Inflammatory macrophage treated with lipopolysaccharide for 4 hours (primary cell): ENCODE data around the gene SLC22A23.

Experiments used
- DNase-seq: peaks from one replicate; pipeline ENCODE4 v3.0.0-alpha.2; 2020

The SLC22A23 gene

DNA sequence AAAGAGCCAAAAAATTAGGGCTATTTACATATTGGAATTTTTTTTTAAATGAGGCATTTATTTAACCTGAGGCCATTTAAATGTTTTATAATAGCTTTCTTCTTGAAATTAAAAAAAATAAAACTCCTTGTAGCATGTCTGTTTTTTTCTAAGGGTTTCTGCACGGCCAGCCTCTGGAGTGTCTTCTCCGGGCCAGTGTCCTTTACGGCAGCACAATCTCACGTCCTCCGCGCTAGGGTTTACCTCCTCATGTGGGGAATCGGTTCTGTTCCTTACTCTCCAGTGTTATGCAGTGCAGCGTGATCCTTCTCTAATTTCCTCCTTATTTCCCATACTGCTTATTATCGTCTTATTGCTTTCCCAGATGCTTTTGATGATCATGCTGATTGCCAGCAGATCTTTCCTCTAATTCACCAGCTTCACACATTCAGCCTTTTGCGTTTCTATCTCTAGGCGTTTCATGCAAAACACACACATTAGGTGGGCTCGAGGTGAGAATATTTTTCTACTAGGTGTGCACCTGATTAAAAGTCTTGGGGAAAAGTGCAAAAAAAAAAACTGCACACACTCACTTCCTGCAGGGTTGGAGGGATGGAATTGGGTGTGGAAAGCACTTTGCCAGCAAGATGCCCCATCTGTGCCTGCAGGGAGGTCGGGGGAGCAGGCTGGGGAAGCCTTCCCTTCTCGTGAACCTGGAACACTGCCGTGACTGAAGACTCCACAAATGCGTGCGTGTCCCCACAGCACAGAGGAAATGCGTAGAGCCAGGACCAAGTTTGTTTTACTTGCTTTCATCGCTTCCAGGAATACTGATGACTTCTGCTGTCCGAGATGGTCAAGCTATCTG lies 142.0 kb downstream of the SLC22A23 start:
- no peak for DNase-seq

DNA sequence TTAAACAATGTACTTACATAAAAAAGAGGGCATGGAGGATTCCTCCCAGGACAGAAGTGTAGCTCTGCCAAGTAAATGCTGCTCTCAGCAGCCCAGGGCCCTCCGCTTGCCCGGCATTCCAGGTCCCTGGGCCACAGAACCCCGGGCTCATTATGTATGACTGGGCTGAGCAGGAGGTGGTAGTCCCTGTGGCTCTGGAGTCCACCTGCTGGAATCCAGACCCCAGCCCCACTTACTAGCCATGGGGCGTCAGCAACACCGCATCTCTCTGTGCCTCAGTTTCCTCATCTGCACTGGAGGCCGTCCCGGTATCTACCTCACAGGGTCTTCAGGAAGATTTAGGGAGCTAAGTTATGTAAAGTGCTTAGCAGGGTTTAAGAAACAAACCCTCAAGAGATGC lies 142.7 kb downstream of the SLC22A23 start:
- DNase-seq, result no peak

DNA sequence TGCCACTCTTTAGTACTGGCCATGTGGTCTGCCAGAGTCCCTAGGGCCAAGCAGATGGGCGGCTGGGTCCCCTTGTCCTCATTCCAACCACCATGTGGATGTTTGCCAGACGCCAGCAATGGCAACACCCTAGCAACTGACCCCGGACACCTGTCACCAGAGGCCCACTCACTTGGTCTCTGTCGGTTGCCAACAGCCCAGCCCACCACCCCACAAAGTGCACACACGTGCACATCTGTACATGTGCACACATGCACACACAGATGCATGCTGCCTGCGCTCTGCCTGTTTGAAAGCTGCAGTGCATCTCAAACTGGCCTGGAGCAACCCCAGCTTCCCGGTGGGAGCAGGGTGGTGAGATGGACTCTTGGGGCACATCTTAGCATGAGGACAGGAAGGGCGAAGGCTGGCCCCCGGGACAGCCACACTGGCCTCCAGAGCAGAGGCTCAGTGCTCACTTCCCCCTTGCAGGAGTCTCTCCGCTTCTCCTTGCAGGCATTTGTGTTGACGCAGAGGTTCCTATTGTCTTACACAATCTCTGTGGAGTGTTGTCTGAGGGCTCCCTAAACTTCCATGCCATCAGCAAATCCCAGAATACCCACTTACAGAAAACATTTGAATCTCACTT lies 144.1 kb downstream of the SLC22A23 start:
- DNase-seq, result peak; percentile 15

DNA sequence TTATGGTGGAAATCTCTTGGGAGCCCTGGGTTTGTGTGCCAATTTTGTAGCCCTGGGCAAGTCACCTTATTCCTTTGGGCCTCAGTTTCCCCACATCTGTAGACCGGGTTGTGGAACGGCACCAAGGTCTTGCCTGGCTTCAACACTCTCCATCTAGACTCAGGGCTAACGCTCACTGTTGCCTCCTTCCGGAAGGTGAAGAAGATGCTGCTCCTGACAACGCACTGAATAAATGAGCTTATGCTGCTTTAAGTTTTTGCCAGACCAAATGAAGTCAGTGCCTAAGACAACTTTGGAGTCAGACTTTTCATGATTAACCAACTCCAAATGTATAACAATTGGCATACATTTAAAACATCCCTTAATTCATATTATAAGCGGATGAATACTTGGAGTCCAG lies 145.0 kb downstream of the SLC22A23 start:
- no peak for DNase-seq

DNA sequence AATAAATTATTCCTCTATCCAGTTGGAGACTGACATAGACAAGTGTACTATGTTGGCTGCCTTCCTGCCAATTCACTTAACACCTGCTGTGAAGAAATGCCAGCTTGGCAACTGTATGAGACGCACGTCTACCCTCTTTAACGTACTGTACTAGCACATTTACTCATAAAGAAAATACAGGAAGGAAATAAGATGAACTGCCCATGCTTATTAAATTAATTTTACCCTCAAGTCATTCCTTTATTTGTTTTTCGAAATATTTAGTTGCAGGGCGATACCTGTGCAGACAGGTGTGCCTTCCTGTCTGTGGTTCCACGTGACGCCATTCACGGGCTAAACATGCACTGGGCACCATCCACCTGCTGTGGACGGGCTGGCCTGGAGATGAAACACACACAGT lies 146.1 kb downstream of the SLC22A23 start:
- DNase-seq, result no peak

DNA sequence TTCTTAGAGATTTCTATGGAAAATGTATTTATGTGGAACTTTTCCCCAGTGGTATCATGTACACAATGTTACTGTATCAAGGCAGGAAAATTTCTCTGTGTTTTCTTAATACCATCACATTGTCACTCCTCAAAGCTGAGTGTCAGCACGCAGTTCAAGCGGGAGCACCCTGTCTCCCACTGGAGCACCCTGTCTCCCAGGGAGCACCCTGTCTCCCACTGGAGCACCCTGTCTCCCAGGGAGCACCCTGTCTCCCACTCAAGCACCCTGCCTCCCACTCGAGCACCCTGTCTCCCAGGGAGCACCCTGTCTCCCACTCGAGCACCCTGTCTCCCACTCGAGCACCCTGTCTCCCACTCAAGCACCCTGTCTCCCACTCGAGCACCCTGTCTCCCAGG lies 146.8 kb downstream of the SLC22A23 start:
- no peak for DNase-seq

DNA sequence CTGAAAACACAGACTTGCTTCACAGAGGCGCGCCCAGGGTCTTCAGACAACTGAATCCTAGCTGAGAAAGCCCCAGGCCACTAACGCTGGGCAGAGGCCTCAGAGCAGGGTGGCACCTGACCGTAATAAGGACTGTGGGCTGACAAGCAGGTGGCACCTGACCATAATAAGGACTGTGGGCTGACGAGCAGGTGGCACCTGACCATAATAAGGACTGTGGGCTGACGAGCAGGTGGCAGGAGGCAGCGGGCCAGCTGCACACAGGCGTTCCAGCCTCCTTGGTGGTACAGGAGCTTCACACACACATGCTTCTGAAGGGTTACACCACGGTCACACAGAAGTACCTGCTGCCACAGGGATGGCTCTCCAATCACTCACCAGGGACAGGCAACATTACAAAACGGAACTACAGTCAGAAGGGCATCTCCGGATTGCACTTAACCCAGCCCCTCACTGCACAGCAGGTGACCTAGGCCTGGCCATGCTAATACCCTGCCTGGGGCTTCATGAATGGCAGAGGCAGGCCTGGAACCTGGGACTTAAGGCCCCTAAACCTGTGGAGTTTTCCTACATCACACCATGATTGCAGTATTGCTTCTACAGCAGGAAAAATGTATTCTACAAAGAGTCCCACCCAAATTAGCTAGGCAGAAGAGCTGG lies 147.3 kb downstream of the SLC22A23 start:
- DNase-seq, result no peak

DNA sequence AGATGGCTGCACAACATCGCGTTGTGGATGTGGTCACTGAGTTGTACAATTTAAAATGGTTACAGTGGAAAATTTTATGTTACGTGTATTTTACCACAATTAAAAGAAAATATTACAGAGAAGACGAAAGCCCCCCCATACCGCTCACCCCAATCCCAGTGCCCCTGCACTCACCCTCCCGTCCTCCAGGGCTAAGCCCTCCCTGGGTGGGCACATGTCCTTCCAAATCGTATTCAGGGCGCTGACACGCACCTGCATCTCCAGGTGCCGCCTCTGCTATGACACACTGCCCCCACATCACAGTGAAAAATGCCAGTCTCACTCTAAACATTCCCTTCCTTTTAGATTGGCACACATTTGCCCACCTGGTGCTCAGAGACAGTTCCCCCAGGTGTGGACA lies 148.7 kb downstream of the SLC22A23 start:
- DNase-seq, result no peak

GRCh38 chr6:3307436-3307835 lies 149.4 kb downstream of the SLC22A23 start:
- DNase-seq, result no peak

- DNase-seq, result no peak
Measured at GRCh38 chr6:3306848-3307247, 150.0 kb downstream of the SLC22A23 start.

DNA sequence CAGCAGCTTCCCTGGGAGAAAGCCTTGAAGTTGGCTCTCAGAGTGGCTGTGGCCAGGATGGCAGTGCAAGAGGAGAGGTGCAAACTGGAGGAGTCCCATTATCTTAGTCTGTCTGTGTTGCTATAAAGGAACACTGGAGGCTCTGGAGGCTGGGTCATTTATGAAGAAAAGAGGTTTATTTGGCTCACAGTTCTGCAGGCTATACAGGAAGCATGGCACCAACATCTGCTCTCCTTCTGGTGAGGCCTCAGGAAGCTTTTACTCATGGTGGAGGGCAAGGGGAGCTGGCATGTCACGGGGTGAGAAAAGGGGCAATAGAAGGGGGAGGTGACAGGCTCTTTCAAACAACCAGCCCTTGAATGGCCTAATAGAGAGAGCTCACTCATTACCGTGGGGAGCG lies 151.0 kb downstream of the SLC22A23 start:
- no peak for DNase-seq

DNA sequence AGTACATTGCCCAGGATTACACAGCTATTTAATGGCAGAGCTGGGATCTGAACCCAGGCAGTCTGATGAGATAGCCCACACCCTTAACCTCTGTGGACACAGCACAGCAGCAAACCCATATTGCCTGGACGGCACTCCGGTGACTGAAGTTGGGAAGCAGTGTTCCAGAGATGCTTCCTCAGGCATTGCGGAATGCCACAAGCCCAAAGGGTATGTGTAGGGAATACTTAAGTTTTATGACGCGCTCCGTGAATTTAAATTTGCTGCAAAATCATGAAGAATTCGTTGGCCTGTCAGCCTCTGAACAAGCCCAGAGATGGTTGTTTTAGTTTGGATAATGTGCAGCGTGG lies 151.7 kb downstream of the SLC22A23 start:
- DNase-seq, result no peak

DNA sequence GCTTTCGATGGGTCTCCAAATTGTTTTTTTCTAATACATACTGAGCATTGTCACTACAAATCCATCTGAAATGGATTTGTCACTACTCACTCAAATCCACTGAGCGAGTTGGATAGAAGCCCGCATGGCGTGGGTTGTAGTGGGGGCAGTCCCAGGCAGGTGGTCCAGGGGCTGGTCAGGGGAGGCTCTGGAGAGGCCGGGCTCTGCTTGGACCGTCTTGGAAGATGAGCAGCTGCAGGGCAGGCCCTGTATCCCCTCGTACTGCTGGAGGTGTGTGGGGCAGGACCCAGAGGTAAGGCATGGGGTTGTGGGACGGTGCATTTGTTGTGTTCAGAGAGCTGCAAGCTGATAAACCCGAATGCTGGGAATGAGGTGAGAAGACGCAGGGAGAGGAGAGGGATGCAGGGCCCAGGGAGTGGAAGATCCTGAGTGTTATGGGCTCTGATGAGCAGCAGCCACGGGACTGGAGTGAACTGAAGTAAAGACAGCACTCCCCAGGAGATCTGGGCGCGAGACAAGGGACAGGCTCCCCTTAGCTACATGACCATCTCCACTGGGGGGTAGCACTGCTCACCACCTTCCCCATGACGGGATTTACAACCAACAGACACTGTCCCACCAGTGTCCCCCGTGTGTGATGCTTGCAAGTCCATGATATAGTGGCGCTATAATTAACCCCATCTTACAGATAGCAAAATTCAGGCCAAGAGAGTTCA lies 152.2 kb downstream of the SLC22A23 start:
- DNase-seq, result no peak

DNA sequence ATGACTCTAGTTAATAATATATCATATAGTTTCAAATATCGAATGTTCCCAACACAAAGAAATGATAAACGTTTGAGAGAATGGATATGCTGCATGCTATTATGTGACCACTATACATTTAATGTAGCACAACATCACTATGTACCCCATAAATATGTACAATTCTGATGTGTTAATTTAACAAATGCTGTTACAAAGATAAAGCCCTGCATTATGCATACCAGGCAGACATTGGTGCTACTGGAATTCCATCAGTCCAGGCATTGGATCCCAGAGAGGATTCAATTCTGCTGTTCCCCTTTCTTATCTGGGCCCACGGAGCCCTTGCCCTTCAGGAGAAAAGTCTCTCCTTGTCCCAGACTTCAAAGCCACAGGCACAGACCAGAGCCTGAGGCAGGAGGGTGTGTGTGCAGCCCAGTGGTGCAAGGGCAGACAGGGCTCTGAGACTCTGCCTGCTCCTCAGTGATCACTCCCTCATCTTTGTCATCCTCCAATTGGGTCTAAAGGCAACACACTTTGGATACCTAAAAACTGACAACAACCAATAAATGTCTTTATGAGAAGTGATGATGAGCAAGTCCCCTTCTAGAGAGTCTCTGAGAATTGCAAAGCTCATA lies 152.9 kb downstream of the SLC22A23 start:
- no peak for DNase-seq

DNA sequence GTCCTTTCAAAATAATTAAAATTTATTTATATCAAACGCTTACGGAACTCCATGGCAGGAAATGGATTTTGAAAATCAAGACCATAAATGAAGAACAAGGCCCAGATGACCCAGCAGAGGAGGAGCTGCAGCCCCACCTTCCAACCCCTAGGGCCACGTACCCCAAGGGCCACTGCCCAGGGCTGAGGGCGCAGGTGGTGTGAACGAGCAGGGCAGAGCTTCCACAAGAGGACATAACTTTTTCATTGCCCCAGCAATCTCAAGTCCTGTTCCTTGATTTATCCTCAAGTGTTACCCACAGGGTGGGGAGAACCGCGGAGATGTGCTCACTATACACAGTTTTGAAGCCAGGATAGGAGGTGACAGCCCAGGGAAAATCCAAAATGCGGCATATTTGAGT lies 155.3 kb downstream of the SLC22A23 start:
- DNase-seq, result no peak

- DNase-seq, result no peak
Measured at GRCh38 chr6:3299221-3299620, 157.6 kb downstream of the SLC22A23 start.

DNA sequence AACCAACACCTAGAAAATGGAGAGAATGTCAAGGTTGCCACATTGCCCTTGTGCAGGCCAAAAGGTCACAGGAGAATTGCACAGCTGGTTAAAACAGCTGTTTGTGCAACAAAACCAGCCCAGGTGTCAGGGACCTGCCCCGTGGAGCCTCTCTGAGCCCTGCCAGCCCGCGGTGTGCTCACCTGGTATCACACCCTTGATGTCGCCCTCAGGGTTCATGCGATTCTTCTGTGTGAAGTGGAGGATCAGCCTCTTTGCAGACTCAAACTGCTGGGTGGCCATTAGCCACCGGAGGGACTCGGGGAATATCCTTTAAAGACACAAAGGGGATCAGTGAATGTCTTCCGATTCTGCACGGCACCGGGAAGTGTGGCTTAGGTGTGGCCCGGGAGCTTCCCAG lies 158.9 kb downstream of the SLC22A23 start:
- no peak for DNase-seq

DNA sequence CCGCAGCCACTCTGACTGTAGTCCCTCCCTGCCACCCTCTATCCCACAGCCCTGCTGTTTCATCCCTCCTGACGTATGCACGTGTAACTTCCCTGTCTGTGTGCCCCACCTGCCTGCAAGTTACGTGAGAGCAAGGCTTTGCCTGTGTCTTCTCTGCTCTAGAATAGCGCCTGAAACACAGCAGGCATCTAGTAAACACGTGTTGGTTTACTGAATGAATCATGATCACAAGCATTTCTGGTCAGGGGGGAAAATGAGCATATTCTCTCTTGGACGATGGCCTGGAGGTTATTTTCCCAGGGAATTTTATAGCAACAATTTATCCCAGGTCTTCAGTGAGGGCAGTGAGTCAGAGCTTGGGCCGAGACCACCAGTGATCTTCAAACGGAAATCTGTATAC lies 159.8 kb downstream of the SLC22A23 start:
- no peak for DNase-seq

GRCh38 chr6:3296537-3296936 lies 160.3 kb downstream of the SLC22A23 start:
- DNase-seq, result no peak

- DNase-seq, result no peak
Measured at GRCh38 chr6:3296078-3296477, 160.8 kb downstream of the SLC22A23 start.

- no peak for DNase-seq
Measured at GRCh38 chr6:3294921-3295871, 161.7 kb downstream of the SLC22A23 start.

- no peak for DNase-seq
Measured at GRCh38 chr6:3294396-3294795, 162.5 kb downstream of the SLC22A23 start.
